ENCODE results near the gene ATF4.

GRCh38 chr22:39514373-39514973 is 5.9 kb upstream of the ATF4 start:
- peak; percentile 51 to 80 (median 72) for TF ChIP-seq CTCF (IDR thresholded peaks at IDR 0.05)
- no peak for TF ChIP-seq POLR2A (IDR thresholded peaks at IDR 0.05)

Data from body of pancreas (tissue), 4 donors.